Mesenchymal stem cell (in vitro differentiated cells and primary cell): ENCODE results near the gene ZHX3.

Source experiments
- DNase-seq: peaks from one replicate; pipeline ENCODE4 v3.0.0-alpha.2; 2013
- H2AFZ ChIP-seq: one replicate; pipeline ENCODE4 v1.6.1; 2013; ENCODE audit warnings: low read depth, mild to moderate bottlenecking, control low read depth, inconsistent platforms, low read length, moderate library complexity
- H2AK5ac ChIP-seq: 2 replicates; pipeline ENCODE4 v1.6.1; 2013; ENCODE audit warnings: low read length, moderate library complexity, mild to moderate bottlenecking, inconsistent platforms; ENCODE audit not compliant: severe bottlenecking
- H2BK120ac ChIP-seq: one replicate; pipeline ENCODE4 v1.6.1; 2013; ENCODE audit warnings: low read depth, mild to moderate bottlenecking, inconsistent platforms, low read length, moderate library complexity
- H2BK12ac ChIP-seq, 2 experiments: one replicate each; pipeline ENCODE4 v1.6.1; 2013; ENCODE audit warnings: inconsistent platforms in 2 of 2, low read length in 2 of 2, mild to moderate bottlenecking in 2 of 2, moderate library complexity in 2 of 2, control low read depth in 1 of 2
- H2BK15ac ChIP-seq: one replicate; pipeline ENCODE4 v1.6.1; 2013; ENCODE audit warnings: mild to moderate bottlenecking, low read depth, inconsistent platforms; ENCODE audit not compliant: poor library complexity, severe bottlenecking
- H2BK5ac ChIP-seq: 2 replicates; pipeline ENCODE4 v1.6.1; 2013; ENCODE audit warnings: low read depth, mild to moderate bottlenecking, low read length, control low read depth, inconsistent platforms; ENCODE audit not compliant: poor library complexity, severe bottlenecking
- H3K14ac ChIP-seq, 2 experiments: one replicate each; pipeline ENCODE4 v1.6.1; 2013; ENCODE audit warnings: inconsistent platforms in 2 of 2, low read length in 2 of 2, control low read depth in 1 of 2, mild to moderate bottlenecking in 1 of 2, moderate library complexity in 1 of 2
- H3K18ac ChIP-seq, 2 experiments: one replicate each; pipeline ENCODE4 v1.6.1; 2013; ENCODE audit warnings: inconsistent platforms in 2 of 2, low read length in 2 of 2, control low read depth in 1 of 2, low read depth in 1 of 2, mild to moderate bottlenecking in 1 of 2
- H3K23ac ChIP-seq, 2 experiments: one replicate each; pipeline ENCODE4 v1.6.1; 2013; ENCODE audit warnings: inconsistent platforms in 2 of 2, low read length in 2 of 2, mild to moderate bottlenecking in 2 of 2, moderate library complexity in 2 of 2, control low read depth in 1 of 2
- H3K27ac ChIP-seq: 2 replicates; pipeline ENCODE4 v1.5.1; 2013; ENCODE audit warnings: mild to moderate bottlenecking, moderate library complexity, low read length, control low read depth, inconsistent platforms; ENCODE audit not compliant: poor library complexity, severe bottlenecking
- H3K27me3 ChIP-seq, 2 experiments: 2 replicates each; pipeline versions ENCODE4 v1.6.1 to v1.7.0; 2013; ENCODE audit warnings: low read length in 2 of 2, mild to moderate bottlenecking in 2 of 2, moderate library complexity in 2 of 2, control low read depth in 1 of 2, inconsistent platforms in 1 of 2; ENCODE audit not compliant: control insufficient read depth in 1 of 2, insufficient read depth in 1 of 2
- H3K36me3 ChIP-seq, 2 experiments: 2 replicates each; pipeline versions ENCODE4 v1.6.1 to v1.7.0; 2013; ENCODE audit warnings: low read length in 2 of 2, control low read depth in 1 of 2, inconsistent platforms in 1 of 2, low read depth in 1 of 2, mild to moderate bottlenecking in 1 of 2; ENCODE audit not compliant: insufficient read depth in 2 of 2, control insufficient read depth in 1 of 2
- H3K4ac ChIP-seq, 2 experiments: one replicate each; pipeline ENCODE4 v1.6.1; 2013; ENCODE audit warnings: inconsistent platforms in 2 of 2, low read length in 2 of 2, mild to moderate bottlenecking in 2 of 2, moderate library complexity in 2 of 2, control low read depth in 1 of 2, low read depth in 1 of 2
- H3K4me1 ChIP-seq: 2 replicates; pipeline ENCODE4 v1.6.1; 2013; ENCODE audit warnings: low read depth, low read length, control low read depth; ENCODE audit not compliant: control insufficient read depth, insufficient read depth
- H3K4me2 ChIP-seq: 2 replicates; pipeline ENCODE4 v1.6.1; 2013; ENCODE audit warnings: low read length, mild to moderate bottlenecking, inconsistent platforms; ENCODE audit not compliant: poor library complexity, severe bottlenecking
- H3K4me3 ChIP-seq, 2 experiments: 2 replicates each; pipeline versions ENCODE4 v1.5.1 to v1.7.0; 2013; ENCODE audit warnings: low read length in 2 of 2, mild to moderate bottlenecking in 2 of 2, control low read depth in 1 of 2, low read depth in 1 of 2; ENCODE audit not compliant: insufficient read depth in 1 of 2
- H3K79me1 ChIP-seq: replicated peaks from 2 replicates; pipeline ENCODE4 v1.6.1; 2013; ENCODE audit warnings: mild to moderate bottlenecking, control low read depth, low read length, inconsistent platforms; ENCODE audit not compliant: poor library complexity, severe bottlenecking
- H3K9ac ChIP-seq: 2 replicates; pipeline ENCODE4 v1.7.0; 2013; ENCODE audit warnings: mild to moderate bottlenecking, low read length, moderate library complexity
- H3K9me3 ChIP-seq: 2 replicates; pipeline ENCODE4 v1.7.0; 2013; ENCODE audit warnings: mild to moderate bottlenecking, low read length; ENCODE audit not compliant: control insufficient read depth
- H4K8ac ChIP-seq: one replicate; pipeline ENCODE4 v1.6.1; 2013; ENCODE audit warnings: inconsistent platforms, mild to moderate bottlenecking, low read length, moderate library complexity
- H4K91ac ChIP-seq: one replicate; pipeline ENCODE4 v1.6.1; 2013; ENCODE audit warnings: mild to moderate bottlenecking, low read length, inconsistent platforms
- WGBS: methylation state at CpG from one replicate; pipeline ENCODE4 v1.1.7; 2013; ENCODE audit warnings: mixed read lengths; 5-methylcytosine and 5-hydroxymethylcytosine counted together

Gene ZHX3

DNA sequence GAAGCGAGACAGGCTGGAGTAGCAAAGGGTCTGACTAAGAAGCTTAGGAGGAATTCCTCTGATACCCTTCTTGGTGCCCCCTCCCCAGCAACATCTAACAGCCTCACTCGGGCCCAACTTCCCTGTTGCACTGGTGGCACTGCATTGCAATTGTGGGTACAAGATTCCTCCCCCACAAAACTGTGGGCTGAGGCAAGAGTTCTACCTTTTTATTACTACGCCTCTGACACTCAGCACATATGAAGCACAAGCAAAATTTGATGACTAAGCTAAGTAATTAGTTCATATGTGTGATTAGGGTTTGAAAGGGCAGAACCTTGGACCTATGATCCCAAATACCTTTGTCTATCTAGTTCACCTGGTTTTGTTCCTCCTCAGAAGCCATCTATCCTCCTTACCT, 83.5 kb downstream of the ZHX3 start:
- H2AFZ ChIP-seq: no peak overlapping the region

DNA sequence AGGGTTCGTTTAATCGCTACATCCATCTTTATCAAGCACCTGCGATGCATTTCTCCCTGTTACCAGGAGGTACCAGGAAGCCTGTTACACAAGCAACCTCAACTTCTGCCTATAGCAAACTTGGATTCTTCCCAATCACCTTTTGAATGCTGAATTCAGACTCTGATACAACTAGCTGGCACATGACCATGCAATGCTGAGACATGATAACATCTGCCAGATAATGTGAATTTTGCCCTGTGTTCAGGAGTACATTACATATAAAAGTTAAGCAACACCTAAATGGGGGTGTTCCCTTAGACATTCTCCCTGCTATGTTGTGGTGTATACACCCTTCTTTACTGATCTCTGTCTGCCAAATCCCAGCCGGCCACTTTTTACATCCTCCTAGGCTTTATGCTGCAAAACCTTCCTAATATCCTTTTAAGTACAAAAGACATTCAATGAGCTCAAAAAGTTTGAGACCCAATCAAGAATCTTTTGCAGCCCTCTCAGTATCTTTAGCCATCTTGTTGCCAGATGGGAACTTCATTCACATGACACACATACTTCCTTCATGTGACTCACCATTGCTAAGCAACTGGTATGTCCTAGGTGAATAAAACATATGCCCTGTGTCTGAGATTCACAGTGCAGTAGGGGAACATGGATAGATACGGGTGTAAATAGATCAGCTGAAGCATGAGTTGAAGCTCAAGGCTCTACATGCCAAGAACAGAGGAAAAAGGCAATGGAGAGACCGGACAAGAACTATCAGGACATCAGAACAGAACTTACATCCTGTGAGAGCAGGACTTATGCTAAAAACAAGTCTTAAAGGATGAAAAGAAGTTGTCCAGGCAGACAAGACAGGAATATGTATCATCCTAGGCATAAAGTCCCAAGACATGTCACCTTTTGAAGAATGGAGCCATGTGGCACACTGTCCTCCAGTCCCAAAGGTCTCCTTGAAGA, 84.3 kb downstream of the ZHX3 start:
- Histone ChIP-seq H2BK120ac (no peak overlapping the region), H3K36me3 (no peaks in the 10 kb centered on the region), H3K4me1 (peaks cover 1% of the 10 kb centered on the region), H3K27me3 (no peaks in the 10 kb centered on the region), H2BK15ac (no peak overlapping the region), H3K9ac (peak overlapping the region; percentile 84), H2BK5ac (no peak overlapping the region), H3K4me2 (no peak overlapping the region), H3K4me3 (peak overlapping the region in 1 of 2 experiments; percentile 48), H3K27ac (no peak overlapping the region), H3K4ac (no peak overlapping the region), H3K18ac (peak overlapping the region in 1 of 2 experiments; percentile 25), H2BK12ac (peak overlapping the region in 1 of 2 experiments; percentile 38), H3K79me1 (peaks cover 13% of the 10 kb centered on the region), H2AFZ (no peak overlapping the region), H3K23ac (no peak overlapping the region), H3K14ac (no peak overlapping the region), H4K91ac (no peak overlapping the region), H2AK5ac (no peak overlapping the region), H3K9me3 (no peaks in the 10 kb centered on the region), H4K8ac (no peak overlapping the region)
- 84% methylated on average over 6 of the region's 6 CpGs for WGBS
- DNase-seq: peak; percentile 88

More for the DNA sequence above, 83.5 kb downstream of the ZHX3 start:
- no peak overlapping the region for H3K4me3 ChIP-seq
- no peak for DNase-seq
- no peak overlapping the region for H3K4me2 ChIP-seq
- no peak overlapping the region for H2BK120ac ChIP-seq
- H2BK15ac ChIP-seq: no peak overlapping the region
- H3K27me3 ChIP-seq: no peaks in the 10 kb centered on the region
- H4K8ac ChIP-seq: no peak overlapping the region
- 97% methylated on average over 2 of the region's 3 CpGs for WGBS
- H4K91ac ChIP-seq: no peak overlapping the region
- peaks cover 0 to under 1% of the 10 kb centered on the region in 2 experiments for H3K36me3 ChIP-seq
- H3K4me1 ChIP-seq: peaks cover 1% of the 10 kb centered on the region
- H2BK5ac ChIP-seq: no peak overlapping the region
- H3K4ac ChIP-seq: no peak overlapping the region
- H3K14ac ChIP-seq: no peak overlapping the region
- H3K27ac ChIP-seq: no peak overlapping the region
- H3K79me1 ChIP-seq: peaks cover 11% of the 10 kb centered on the region
- no peak overlapping the region for H3K18ac ChIP-seq
- peak overlapping the region; percentile 84 for H3K9ac ChIP-seq
- H2AK5ac ChIP-seq: no peak overlapping the region
- H3K23ac ChIP-seq: no peak overlapping the region
- H2BK12ac ChIP-seq: no peak overlapping the region
- no peaks in the 10 kb centered on the region for H3K9me3 ChIP-seq

DNA sequence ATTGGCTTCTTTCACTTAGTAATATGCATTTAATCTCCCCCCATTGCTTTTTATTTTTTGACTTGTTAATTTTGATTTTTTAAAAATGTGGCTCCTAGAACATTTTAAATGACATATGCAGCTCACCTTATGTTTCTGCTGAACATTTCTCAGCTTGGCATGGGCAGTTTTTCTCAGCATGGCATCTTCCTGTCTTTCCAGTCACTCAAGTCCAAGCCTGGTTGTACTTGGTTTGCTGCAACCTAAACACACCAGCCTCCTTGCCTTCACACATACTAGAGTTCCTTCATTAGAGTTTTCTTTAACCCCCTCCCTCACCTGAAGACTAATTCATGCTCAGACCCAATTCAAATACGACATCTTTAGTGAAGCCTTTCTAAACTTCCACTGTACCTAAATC, 86.4 kb downstream of the ZHX3 start:
- Histone ChIP-seq H2BK5ac (no peak overlapping the region), H2BK12ac (no peak overlapping the region), H3K79me1 (peaks cover 21% of the 10 kb centered on the region), H3K23ac (no peak overlapping the region), H3K14ac (no peak overlapping the region), H2AK5ac (no peak overlapping the region), H2AFZ (no peak overlapping the region), H3K18ac (no peak overlapping the region), H3K27ac (no peak overlapping the region), H3K27me3 (no peaks in the 10 kb centered on the region), H3K4me3 (no peak overlapping the region), H3K4ac (no peak overlapping the region), H3K4me2 (no peak overlapping the region), H2BK15ac (no peak overlapping the region), H2BK120ac (no peak overlapping the region), H4K8ac (no peak overlapping the region), H3K36me3 (no peaks in the 10 kb centered on the region), H3K9me3 (no peaks in the 10 kb centered on the region), H3K4me1 (peaks cover 1% of the 10 kb centered on the region), H4K91ac (no peak overlapping the region), H3K9ac (peak overlapping the region; percentile 84)
- 100% methylated on average over 1 of the region's 1 CpG for WGBS
- no peak for DNase-seq

DNA sequence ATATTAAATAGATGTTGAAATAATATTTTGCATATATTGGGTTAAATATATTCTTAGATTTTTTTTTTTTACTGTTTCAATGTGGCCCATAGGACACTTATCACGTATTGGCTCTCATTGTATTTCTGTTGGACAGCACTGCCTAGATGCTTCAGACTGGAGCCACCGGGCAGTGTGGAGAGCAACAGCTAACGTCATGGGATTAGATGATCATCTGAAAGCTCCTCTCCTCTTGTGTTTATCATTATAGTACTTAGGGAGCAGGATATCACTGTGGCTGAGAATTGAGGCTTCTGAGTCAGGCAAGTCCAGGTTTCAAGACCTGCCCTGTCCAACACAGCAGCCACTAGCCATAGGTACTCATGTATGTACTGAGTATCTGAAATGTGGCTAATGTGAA, 87.4 kb downstream of the ZHX3 start:
- Histone ChIP-seq H3K79me1 (peaks cover 21% of the 10 kb centered on the region), H3K4me1 (peaks cover 1% of the 10 kb centered on the region), H3K9me3 (no peaks in the 10 kb centered on the region), H3K18ac (no peak overlapping the region), H3K4ac (no peak overlapping the region), H3K23ac (no peak overlapping the region), H2BK15ac (no peak overlapping the region), H3K4me3 (no peak overlapping the region), H3K36me3 (peaks cover 0 to under 1% of the 10 kb centered on the region in 2 experiments), H2BK5ac (no peak overlapping the region), H4K91ac (no peak overlapping the region), H3K27ac (no peak overlapping the region), H2AFZ (no peak overlapping the region), H2BK120ac (no peak overlapping the region), H3K4me2 (no peak overlapping the region), H3K9ac (no peak overlapping the region), H2AK5ac (no peak overlapping the region), H3K27me3 (no peaks in the 10 kb centered on the region), H2BK12ac (no peak overlapping the region), H4K8ac (no peak overlapping the region), H3K14ac (no peak overlapping the region)
- WGBS: 82% methylated on average over 3 of the region's 3 CpGs
- DNase-seq: no peak
